Small intestine (tissue), 7 donors: Measurements from ENCODE around the gene NARS2. TPM values are rescaled to one million over a fixed set of nuclear protein-coding genes. Genes with fewer than 3 reads are reported as not detected.

Experiments used
- DNase-seq, 2 donors: peaks; one replicate each; pipeline versions ENCODE4 v3.0.0 to v3.0.0-alpha.2; 2013
- FAIRE-seq: peaks from 2 replicates; lab custom pipeline; 2012; peaks lifted over from hg19 to GRCh38; lab: Jason Lieb, UNC
- H3K27ac ChIP-seq, 3 donors: one replicate each; pipeline ENCODE4 v1.5.1; 2013; ENCODE audit warnings: low read length in 2 of 3, mild to moderate bottlenecking in 2 of 3, control low read depth in 1 of 3, inconsistent platforms in 1 of 3, low read depth in 1 of 3, moderate library complexity in 1 of 3
- H3K27me3 ChIP-seq, 3 donors: one replicate each; pipeline ENCODE4 v1.6.1; 2013; ENCODE audit warnings: low read length in 3 of 3, inconsistent platforms in 1 of 3; ENCODE audit not compliant: control insufficient read depth in 3 of 3, insufficient read depth in 3 of 3
- H3K36me3 ChIP-seq, 3 donors: one replicate each; pipeline ENCODE4 v1.6.1; 2013; ENCODE audit warnings: low read length in 3 of 3, inconsistent platforms in 1 of 3, low read depth in 1 of 3, mild to moderate bottlenecking in 1 of 3, moderate library complexity in 1 of 3; ENCODE audit not compliant: control insufficient read depth in 3 of 3, insufficient read depth in 2 of 3
- H3K4me1 ChIP-seq, 3 donors: one replicate each; pipeline ENCODE4 v1.6.1; 2013; ENCODE audit warnings: low read length in 2 of 3, inconsistent platforms in 1 of 3, low read depth in 1 of 3, mild to moderate bottlenecking in 1 of 3, moderate library complexity in 1 of 3; ENCODE audit not compliant: control insufficient read depth in 3 of 3, insufficient read depth in 2 of 3
- H3K4me3 ChIP-seq, 3 donors: one replicate each; pipeline ENCODE4 v1.5.1; 2013; ENCODE audit warnings: low read length in 3 of 3, control low read depth in 1 of 3, inconsistent platforms in 1 of 3, low read depth in 1 of 3, mild to moderate bottlenecking in 1 of 3, moderate library complexity in 1 of 3
- H3K9me3 ChIP-seq, 2 donors: one replicate each; pipeline ENCODE4 v1.6.1; 2013; ENCODE audit warnings: low read depth in 1 of 2, low read length in 1 of 2; ENCODE audit not compliant: control insufficient read depth in 2 of 2, insufficient read depth in 1 of 2
- WGBS, 3 donors: extraction: QIAGEN DNeasy Blood & Tissue Kit; methylation state at CpG; one replicate each; pipeline ENCODE4 v1.1.7; 2013; 5-methylcytosine and 5-hydroxymethylcytosine counted together
- polyA plus RNA-seq, 4 donors: library from polyadenylated mRNA; stranded (reverse) in 3 of 4; unstranded in 1 of 4; fragments of 200-250 nt in 3 of 4; fragments of 120-200 nt in 1 of 4; gene quantifications; one replicate each; pipeline versions ENCODE4 v1.2.1 to v1.2.3, GENCODE V29; 2013
- donor health status: healthy with polysubstance abuse.
- donor health status: control.
- donor health status: control.
- donor health status: Bipolar disorder and iron deficiency.
- donor health status: healthy.

Gene NARS2
- polyA plus RNA-seq, 4 donors = 8.1 to 21.8 (median 12.4) TPM

DNA sequence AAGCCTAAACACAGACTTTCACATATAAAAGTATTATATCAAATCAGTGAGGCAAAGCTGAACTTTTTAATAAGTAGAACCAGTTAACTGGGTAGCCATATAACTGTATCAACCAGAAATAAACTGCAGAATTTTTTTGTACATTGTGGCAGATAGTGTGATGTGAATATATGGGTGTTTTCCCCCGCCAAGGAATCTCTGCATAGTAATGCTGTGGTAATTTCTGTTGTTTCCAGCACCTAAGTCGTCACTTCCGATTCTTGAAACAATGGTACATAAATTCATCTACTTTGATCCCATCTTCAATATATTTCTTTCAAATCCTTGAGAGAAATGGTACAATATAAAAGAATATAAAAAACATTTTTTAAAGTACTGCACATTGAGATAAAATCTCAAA is 39.6 kb downstream of the NARS2 start:
- Histone ChIP-seq H3K27ac (no peak overlapping the region), H3K9me3 (no peaks in the 10 kb centered on the region), H3K4me3 (no peak overlapping the region), H3K4me1 (no peaks in the 10 kb centered on the region), H3K27me3 (no peaks in the 10 kb centered on the region), H3K36me3 (peaks cover 0 to 6% (median 0%) of the 10 kb centered on the region in 3 donors)
- no peak for DNase-seq
- WGBS, 3 donors = 83 to 94% (median 86%) methylated on average over 3 of the region's 3 CpGs
- no peak for FAIRE-seq

DNA sequence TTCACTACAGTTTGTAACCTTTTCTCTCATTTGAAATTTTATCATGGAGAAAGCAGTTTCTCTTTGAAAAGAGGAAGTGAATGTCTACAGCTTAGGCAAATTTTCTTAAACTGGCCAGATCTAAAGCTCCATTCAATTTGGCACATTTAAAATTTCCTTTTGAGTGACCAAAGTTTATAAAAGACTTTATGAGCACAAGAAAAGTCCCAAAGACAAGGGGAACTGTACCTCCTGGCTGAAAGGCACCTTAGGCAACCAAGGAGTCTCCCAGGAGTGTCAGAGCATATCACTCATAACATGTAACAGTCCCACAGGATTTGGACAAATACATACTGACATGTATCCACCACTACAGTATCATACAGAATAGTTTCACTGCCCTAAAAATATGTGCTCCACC is 41.3 kb downstream of the NARS2 start:
- Histone ChIP-seq H3K27me3 (no peaks in the 10 kb centered on the region), H3K9me3 (no peaks in the 10 kb centered on the region), H3K36me3 (peaks cover 0 to 6% (median 0%) of the 10 kb centered on the region in 3 donors), H3K4me3 (no peak overlapping the region), H3K27ac (no peak overlapping the region), H3K4me1 (no peaks in the 10 kb centered on the region)
- FAIRE-seq (no peak), DNase-seq (no peak)

DNA sequence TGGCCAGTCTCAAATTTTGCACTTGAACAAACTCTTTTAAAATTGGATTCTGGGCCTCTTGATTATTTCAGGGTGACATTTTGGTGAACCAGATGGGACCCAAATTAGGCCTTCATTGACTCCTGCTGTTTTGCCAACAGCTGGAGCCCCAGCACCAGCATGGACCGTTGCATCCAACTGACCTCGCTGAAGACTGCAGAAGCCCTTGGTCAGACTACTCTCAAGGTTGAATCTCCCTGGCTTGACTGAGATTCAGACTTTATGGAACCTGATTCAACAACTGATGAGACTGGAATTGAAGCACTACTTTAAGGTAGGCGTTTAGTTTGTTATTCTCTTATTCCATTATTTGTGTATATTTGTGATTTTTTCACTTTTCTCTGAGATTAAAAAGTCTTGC is 41.7 kb downstream of the NARS2 start:
- Histone ChIP-seq H3K27me3 (no peaks in the 10 kb centered on the region), H3K9me3 (no peaks in the 10 kb centered on the region), H3K4me1 (no peaks in the 10 kb centered on the region), H3K36me3 (peaks cover 0 to 6% (median 0%) of the 10 kb centered on the region in 3 donors), H3K4me3 (no peak overlapping the region), H3K27ac (no peak overlapping the region)
- no peak for FAIRE-seq
- no peak for DNase-seq
- WGBS, 3 donors = 88 to 99% (median 91%) methylated on average over 3 of the region's 3 CpGs

DNA sequence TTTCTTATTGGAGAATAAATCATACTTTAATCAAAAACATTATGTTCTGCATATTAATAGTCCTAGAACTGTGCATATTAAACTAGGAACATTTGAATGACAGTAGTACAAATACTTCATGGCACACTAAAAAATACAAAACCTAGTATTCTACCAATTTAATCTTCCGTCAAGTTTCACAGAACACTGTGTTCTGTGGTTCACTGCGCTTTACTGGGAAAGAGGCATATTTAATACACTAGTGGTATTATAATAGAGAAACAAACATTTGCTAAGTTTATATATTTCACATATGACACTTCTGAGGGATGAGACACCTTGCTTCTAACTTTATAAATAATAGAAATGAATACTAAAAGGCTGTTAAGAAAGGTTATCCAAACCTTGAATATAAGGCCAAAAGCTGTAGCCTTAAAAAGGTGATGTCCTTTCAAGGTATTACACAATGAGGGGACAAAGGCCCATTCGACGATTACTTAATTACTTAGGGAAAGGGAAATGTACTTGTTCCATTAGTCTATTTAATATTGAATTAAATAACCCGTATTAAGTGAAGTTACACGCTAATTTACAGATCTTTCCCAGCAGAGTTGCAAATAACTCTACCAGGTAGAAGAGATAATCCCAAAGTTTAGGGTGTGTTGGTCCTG is 48.0 kb downstream of the NARS2 start:
- no peaks in the 10 kb centered on the region for H3K4me1 ChIP-seq
- DNase-seq (peak in 1 of 2 donors; percentile 41), FAIRE-seq (no peak)
- H3K4me3 ChIP-seq = no peak overlapping the region
- WGBS, 3 donors = 33 to 69% (median 54%) methylated on average over 6 of the region's 6 CpGs
- H3K9me3 ChIP-seq = no peaks in the 10 kb centered on the region
- H3K27ac ChIP-seq = no peak overlapping the region
- no peaks in the 10 kb centered on the region for H3K27me3 ChIP-seq
- peaks cover 0 to 4% (median 0%) of the 10 kb centered on the region in 3 donors for H3K36me3 ChIP-seq

DNA sequence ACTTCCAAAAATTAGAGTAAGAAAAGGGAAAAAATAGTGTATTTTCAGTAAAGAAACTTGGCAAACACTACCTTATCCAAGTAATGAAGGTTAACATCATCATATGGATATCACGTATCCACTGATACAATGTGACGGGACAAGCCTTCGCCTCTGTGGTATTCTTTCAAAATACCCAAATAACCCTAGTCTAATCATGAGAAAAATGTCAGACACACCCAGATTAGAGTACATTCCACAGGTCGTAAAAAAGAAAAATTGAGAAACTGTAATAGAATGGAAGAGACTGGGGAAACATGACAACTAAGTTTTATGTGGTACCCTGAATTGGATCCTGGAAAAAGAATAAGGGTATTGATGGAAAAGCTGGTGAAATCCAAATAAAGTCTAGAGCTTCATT is 48.9 kb downstream of the NARS2 start:
- Histone ChIP-seq H3K36me3 (peaks cover 0 to 4% (median 0%) of the 10 kb centered on the region in 3 donors), H3K4me3 (no peak overlapping the region), H3K27ac (no peak overlapping the region), H3K27me3 (no peaks in the 10 kb centered on the region), H3K4me1 (no peaks in the 10 kb centered on the region), H3K9me3 (no peaks in the 10 kb centered on the region)
- no peak for DNase-seq
- no peak for FAIRE-seq
- 84 to 91% (median 88%) methylated on average over 4 of the region's 4 CpGs for WGBS, 3 donors

DNA sequence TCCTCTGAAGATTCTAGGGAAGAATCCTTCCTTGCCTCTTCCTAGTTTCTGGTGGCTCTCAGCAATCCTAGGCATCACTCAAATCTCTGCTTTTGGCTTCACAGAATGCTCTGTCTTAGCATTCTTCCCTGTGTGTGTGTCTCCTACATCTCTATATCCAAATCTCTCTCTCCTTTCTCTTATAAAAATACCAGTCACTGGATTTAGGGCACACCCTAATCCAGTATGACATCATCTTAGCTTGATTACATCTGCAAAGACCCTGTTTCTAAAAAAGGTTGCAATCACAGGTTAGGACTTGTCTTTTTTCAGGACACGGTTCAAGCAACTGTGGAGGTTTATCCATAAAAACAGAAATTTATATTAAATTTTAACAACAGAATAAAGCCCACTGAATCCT is 54.4 kb downstream of the NARS2 start:
- FAIRE-seq (no peak), DNase-seq (no peak)
- Histone ChIP-seq H3K9me3 (no peaks in the 10 kb centered on the region), H3K27me3 (no peaks in the 10 kb centered on the region), H3K27ac (no peak overlapping the region), H3K4me1 (no peaks in the 10 kb centered on the region), H3K36me3 (no peaks in the 10 kb centered on the region), H3K4me3 (no peak overlapping the region)
- 96 to 100% (median 100%) methylated on average over 1 of the region's 1 CpG for WGBS, 3 donors

DNA sequence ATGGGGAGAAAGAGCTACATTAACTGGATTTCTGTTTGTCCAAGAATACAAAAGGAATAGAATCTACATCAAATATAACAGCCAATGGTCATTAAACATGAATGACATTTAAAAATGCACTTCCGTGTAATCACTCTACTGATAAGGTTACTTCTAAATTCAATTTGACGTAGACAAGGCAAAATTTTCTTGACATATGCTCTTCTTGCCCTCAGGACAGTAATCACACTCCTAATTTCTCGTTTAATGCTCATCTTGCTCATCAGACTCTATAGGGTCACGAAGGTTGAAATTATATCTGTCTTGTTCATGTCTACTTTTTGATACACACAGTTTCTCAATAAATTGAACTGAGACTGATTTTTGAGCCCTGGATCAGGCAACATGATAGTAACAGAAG is 58.4 kb downstream of the NARS2 start:
- Histone ChIP-seq H3K27me3 (no peaks in the 10 kb centered on the region), H3K4me1 (no peaks in the 10 kb centered on the region), H3K27ac (no peak overlapping the region), H3K9me3 (no peaks in the 10 kb centered on the region), H3K36me3 (peaks cover 0 to 2% (median 0%) of the 10 kb centered on the region in 3 donors), H3K4me3 (no peak overlapping the region)
- 77 to 89% (median 86%) methylated on average over 4 of the region's 4 CpGs for WGBS, 3 donors
- DNase-seq = no peak
- no peak for FAIRE-seq

DNA sequence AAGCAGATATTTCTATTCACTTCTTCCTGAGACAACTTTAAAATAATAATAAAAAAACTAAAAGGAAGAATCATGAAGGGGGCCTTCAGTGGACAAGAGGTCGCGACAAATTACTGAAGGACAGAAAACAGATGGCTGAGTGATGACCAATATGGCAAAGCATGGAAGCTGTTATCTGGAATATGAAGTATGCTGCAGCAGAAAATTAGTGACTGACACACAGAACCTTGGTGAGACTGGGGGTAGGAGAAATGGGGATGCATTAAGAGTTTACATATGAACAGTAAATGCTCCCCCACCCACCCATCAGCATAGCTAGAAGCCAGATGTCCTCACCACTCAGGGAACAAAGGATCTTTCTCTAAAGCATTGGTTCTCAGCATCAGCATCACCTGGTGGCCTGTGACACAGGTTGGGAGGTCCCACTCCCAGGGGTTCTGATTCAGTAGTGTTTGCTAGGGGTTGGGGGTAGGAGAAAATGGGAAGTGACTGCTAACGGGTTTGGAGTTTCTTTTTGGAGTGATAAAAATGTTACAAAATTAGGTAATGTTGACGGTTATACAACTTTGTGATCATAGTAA is 59.7 kb downstream of the NARS2 start:
- no peaks in the 10 kb centered on the region for H3K27me3 ChIP-seq
- H3K4me3 ChIP-seq = no peak overlapping the region
- H3K36me3 ChIP-seq = peaks cover 0 to 2% (median 0%) of the 10 kb centered on the region in 3 donors
- H3K27ac ChIP-seq = no peak overlapping the region
- WGBS, 3 donors = 69 to 82% (median 72%) methylated on average over 4 of the region's 4 CpGs
- DNase-seq = no peak
- no peak for FAIRE-seq
- no peaks in the 10 kb centered on the region for H3K9me3 ChIP-seq
- no peaks in the 10 kb centered on the region for H3K4me1 ChIP-seq
